ENCODE data around the gene ATRX.

DNA sequence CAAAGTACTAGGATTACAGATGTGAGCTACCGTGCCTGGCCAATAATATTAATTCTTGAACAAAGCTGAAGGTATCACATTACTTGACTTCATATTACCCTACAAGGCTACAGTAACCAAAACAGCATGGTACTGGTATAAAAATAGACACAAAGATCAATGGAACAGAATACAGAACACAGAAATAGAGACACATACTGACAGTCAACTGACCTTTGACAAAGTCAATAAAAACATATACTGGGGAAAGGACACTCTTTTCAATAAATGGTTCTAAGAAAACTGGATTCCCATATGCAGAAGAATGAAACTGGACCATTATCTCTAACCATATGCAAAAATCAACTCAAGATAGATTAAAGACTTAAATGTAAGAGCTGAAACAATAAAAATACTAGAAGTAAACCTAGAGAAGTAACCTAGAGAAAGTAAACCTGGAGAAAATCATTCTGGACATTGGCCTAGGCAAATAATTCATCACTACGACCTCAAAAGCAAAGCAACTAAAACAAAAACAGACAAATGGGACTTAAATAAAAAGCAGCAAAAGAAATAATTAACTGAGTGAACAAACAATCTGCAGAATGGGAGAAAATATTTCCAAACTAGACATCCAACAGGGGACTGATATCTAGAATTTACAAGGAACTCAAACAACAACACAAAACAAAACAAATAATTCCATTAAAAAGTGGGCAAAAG, 182.2 kb downstream of the ATRX start:
- no peak for TF ChIP-seq CTCF (IDR thresholded peaks at IDR 0.05; ENCODE audit: insufficient read depth, low read depth, low read length)
- no peak for TF ChIP-seq EZH2 (IDR thresholded peaks at IDR 0.05; ENCODE audit: insufficient read depth, low read length)

Data from astrocyte (in vitro differentiated cells and primary cell).